Measurements from ENCODE around the gene C1orf116.

Gene C1orf116

GRCh38 chr1:207020709-207021107 lies 11.8 kb downstream of the C1orf116 start (continued):
- TF ChIP-seq PRDM2 (tag by site-specific recombination; IDR thresholded peaks at IDR 0.05; ENCODE audit: borderline replicate concordance) (no peak), KLF16 (tag by site-specific recombination; IDR thresholded peaks at IDR 0.05) (no peak), ZNF837 (tag by site-specific recombination; IDR thresholded peaks at IDR 0.05) (no peak), ZNF274 (IDR thresholded peaks at IDR 0.05; ENCODE audit: low read length) (no peak), ZNF274 (tag by site-specific recombination; IDR thresholded peaks at IDR 0.05; ENCODE audit: borderline replicate concordance) (no peak), ZNF580 (tag by site-specific recombination; IDR thresholded peaks at IDR 0.05) (no peak), ZNF133 (tag by site-specific recombination; IDR thresholded peaks at IDR 0.05) (no peak), ZSCAN5A (tag by site-specific recombination; IDR thresholded peaks at IDR 0.05) (no peak), ZNF10 (tag by site-specific recombination; IDR thresholded peaks at IDR 0.05) (no peak)

GRCh38 chr1:207020065-207020708 lies 12.4 kb downstream of the C1orf116 start:
- H3K36me3 ChIP-seq (ENCODE audit: control insufficient read depth in 2 of 2, insufficient read depth in 1 of 2, low read length in 2 of 2), result no peaks in the 10 kb centered on the region
- TF ChIP-seq ZNF707 (tag by site-specific recombination; IDR thresholded peaks at IDR 0.05), result no peak
- TF ChIP-seq ZFP3 (tag by site-specific recombination; IDR thresholded peaks at IDR 0.05; ENCODE audit: low read depth), result no peak
- TF ChIP-seq PRDM4 (tag by site-specific recombination; IDR thresholded peaks at IDR 0.05), result no peak
- TF ChIP-seq ZNF792 (tag by site-specific recombination; IDR thresholded peaks at IDR 0.05), result no peak
- TF ChIP-seq ZNF660 (tag by site-specific recombination; IDR thresholded peaks at IDR 0.05), result no peak
- TF ChIP-seq KLF16 (tag by site-specific recombination; IDR thresholded peaks at IDR 0.05), result no peak
- TF ChIP-seq ZNF121 (tag by site-specific recombination; IDR thresholded peaks at IDR 0.05), result no peak
- TF ChIP-seq ZNF16 (tag by site-specific recombination; IDR thresholded peaks at IDR 0.05; ENCODE audit: low read depth), result no peak
- no peak for TF ChIP-seq ZNF610 (tag by site-specific recombination; IDR thresholded peaks at IDR 0.05; ENCODE audit: borderline replicate concordance)
- H3K9me3 ChIP-seq (ENCODE audit: control insufficient read depth, insufficient read depth, low read depth, low read length), result no peaks in the 10 kb centered on the region
- CTCF ChIA-PET, result interaction anchor here (0.9 to 1.6 kb wide), 4 partner anchors 15 to 107 kb away, joined by 3 to 4 read pairs (median 4); no protein-coding TSS in a partner anchor
- POLR2A ChIA-PET, result no interaction called here
- no peak overlapping the region for H3K4me3 ChIP-seq (ENCODE audit: low read depth, low read length)
- H3K27ac ChIP-seq (ENCODE audit: extremely low read depth, low read depth, low read length), result no peak overlapping the region
- H3K4me1 ChIP-seq (ENCODE audit: control insufficient read depth, insufficient read depth, low read length), result no peaks in the 10 kb centered on the region

Data from HEK293 (cell line).